ENCODE measurements around the gene TXK. TPM values are rescaled to one million over a fixed set of nuclear protein-coding genes. Genes with fewer than 3 reads are reported as not detected.
A peak's percentile ranks its signal among the peaks of the same experiment; 100 is the strongest.

The TXK gene
- total RNA-seq, 1 donor: 0.90 TPM

DNA sequence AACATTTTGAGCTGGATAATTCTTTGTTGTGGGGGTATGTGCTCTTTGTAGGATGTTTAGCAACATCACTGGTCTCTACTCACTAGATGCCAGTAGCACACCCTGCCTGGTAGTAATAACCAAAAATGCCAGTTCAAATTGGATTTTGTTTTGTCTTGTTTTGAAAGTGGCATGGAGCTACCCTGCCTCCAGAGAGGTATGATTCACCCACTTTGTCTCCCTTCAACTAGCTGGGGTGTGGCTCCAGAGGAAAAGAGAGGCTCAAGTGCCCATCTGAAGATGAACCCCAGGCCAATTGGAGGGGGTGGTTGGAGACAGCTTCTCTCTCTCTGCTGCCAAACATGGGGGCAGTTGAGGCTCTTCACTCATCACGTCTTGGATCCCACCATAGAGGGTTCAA is 83.0 kb downstream of the TXK start:
- no peak for TF ChIP-seq CTCF (IDR thresholded peaks at IDR 0.05; ENCODE audit: insufficient read depth, low read length)
- H3K4me3 ChIP-seq (ENCODE audit: low read depth, low read length): no peak overlapping the region
- no peak for DNase-seq (ENCODE audit: low read depth)

DNA sequence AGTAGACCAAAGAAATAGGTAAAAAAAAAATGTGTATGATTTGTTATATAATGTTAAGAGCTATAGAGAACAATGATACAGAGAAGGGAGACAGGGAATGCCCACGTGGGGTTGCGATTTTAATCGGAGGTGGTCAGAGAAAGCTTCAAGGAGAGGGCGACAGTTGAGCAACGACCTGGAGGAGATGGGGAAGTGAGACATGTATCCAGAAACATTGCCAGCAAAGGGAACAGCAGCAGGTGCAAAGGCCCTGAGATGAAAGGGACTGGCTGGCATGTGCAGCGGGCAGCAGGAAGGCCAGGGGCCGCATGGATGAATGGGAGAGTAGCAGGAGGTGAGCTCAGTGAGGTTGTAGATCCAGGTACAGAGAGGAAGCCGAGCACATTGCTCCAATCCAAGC is 84.6 kb downstream of the TXK start:
- no peak overlapping the region for H3K4me3 ChIP-seq (ENCODE audit: low read depth, low read length)
- no peak for TF ChIP-seq CTCF (IDR thresholded peaks at IDR 0.05; ENCODE audit: insufficient read depth, low read length)
- no peak for DNase-seq (ENCODE audit: low read depth)

GRCh38 chr4:48047896-48048295 is 86.2 kb downstream of the TXK start:
- no peak overlapping the region for H3K4me3 ChIP-seq (ENCODE audit: low read depth, low read length)

GRCh38 chr4:48047421-48047844 is 86.6 kb downstream of the TXK start:
- H3K4me3 ChIP-seq (ENCODE audit: low read depth, low read length): no peak overlapping the region
- DNase-seq (ENCODE audit: low read depth): peak; percentile 23
- TF ChIP-seq CTCF (IDR thresholded peaks at IDR 0.05; ENCODE audit: insufficient read depth, low read length): no peak

More at GRCh38 chr4:48047896-48048295, 86.2 kb downstream of the TXK start:
- DNase-seq (ENCODE audit: low read depth): peak; percentile 11
- no peak for TF ChIP-seq CTCF (IDR thresholded peaks at IDR 0.05; ENCODE audit: insufficient read depth, low read length)

DNA sequence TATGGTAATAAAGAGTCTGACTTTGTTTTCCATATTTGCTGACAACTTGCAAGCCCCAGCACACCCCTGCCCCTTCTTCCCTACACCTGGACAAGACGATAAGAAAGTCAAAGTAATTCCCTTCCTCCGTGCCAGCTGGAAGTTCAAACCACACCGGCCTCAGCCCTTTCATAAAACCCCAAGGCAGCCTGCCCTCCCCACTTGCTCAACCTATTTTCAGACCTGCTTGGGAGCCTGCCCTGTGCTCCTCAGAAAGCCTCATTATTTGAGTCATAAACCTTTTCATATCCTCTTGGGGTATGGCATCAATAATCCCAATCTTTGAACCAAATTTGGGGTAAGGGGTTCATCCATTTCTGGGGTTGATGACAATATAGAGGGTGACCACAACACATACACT is 88.0 kb downstream of the TXK start:
- no peak overlapping the region for H3K4me3 ChIP-seq (ENCODE audit: low read depth, low read length)
- DNase-seq (ENCODE audit: low read depth): no peak
- no peak for TF ChIP-seq CTCF (IDR thresholded peaks at IDR 0.05; ENCODE audit: insufficient read depth, low read length)

- TF ChIP-seq CTCF (IDR thresholded peaks at IDR 0.05; ENCODE audit: insufficient read depth, low read length): no peak
- DNase-seq (ENCODE audit: low read depth): no peak
- no peak overlapping the region for H3K4me3 ChIP-seq (ENCODE audit: low read depth, low read length)
Observed at GRCh38 chr4:48044298-48044697, 89.8 kb downstream of the TXK start.

DNA sequence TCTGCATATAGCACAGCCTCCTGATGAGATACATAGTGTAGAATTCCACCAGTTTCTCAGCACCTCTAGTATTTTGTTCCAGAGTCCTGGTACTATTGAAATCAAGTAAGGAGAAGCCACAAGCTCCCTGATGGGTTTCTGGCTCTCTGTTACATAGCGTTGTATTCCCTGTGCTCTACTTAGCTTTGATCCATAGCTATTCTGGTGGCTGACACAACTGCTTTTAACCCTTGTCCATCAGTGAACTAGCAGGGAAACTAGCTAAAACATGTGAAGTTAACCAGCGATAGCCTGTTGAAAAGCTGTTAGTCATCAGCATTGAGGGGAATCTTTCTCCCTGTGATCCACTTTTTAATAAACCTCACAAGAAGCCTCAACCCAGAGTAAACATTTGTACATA is 90.5 kb downstream of the TXK start:
- H3K4me3 ChIP-seq (ENCODE audit: low read depth, low read length): no peak overlapping the region
- no peak for DNase-seq (ENCODE audit: low read depth)
- no peak for TF ChIP-seq CTCF (IDR thresholded peaks at IDR 0.05; ENCODE audit: insufficient read depth, low read length)

Data from fibroblast of the aortic adventitia (primary cell).